Lung microvascular endothelial cell (primary cell): Measurements from ENCODE around the gene CSNK1G3. TPM values are rescaled to one million over a fixed set of nuclear protein-coding genes. Genes with fewer than 3 reads are reported as not detected.
A peak's percentile ranks its signal among the peaks of the same experiment; 100 is the strongest.

ENCODE experiments used
- DNase-seq, 2 donors: peaks; one replicate each; pipeline versions ENCODE4 v3.0.0 to v3.0.0-alpha.2; 2010; ENCODE audit warnings: low read depth in 2 of 2
- total RNA-seq: library from RNA; depleted of rRNA; stranded (reverse); fragments of >200 nt; gene quantifications from 2 replicates; pipeline ENCODE4 v1.2.1, GENCODE V29; 2014

The CSNK1G3 gene
- total RNA-seq, 1 donor from 2014 or later = 50.4 TPM

DNA sequence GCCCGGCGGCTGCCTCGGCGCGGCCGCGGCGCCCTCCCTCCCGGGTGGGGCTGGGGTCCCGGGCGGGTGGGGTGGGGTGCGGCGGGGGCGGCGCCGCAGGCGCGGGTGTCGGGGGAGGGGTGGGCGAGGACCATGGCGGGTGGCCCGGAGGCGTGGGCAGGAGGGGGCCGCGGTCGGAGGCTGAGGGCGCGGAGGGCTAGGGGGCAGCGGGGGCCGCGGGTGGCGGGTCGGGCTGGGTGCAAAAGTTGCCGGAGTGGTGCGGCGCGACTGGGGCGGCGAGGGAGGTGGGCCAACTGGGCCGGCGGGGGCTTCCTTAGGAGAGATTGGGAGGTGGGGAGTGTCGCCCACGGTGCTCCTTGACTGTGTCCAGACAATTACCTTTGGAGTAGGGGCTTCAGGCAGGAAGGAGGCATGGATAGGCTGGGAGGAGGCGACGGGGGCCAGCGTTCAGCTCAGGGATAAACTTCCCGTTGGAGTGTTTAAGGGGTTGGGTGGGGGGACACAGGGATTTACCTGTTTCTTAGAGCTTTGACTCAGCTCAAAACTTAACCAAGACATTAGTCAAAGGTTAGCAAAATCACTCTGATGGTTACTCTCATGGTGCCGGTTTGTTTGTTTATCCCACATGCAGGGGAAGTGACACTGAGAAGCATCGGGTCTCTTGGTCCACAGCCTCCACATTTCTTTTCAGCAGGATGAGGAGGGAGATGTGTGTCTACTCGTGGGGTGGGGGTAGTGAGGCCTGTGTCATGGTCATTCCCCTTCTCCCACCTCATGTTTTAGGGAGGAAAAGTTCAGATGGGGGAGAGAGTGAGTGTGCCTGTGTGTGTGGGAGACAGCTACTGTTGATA, 859 bp downstream of the CSNK1G3 start:
- peak; percentile 33 to 44 for DNase-seq

DNA sequence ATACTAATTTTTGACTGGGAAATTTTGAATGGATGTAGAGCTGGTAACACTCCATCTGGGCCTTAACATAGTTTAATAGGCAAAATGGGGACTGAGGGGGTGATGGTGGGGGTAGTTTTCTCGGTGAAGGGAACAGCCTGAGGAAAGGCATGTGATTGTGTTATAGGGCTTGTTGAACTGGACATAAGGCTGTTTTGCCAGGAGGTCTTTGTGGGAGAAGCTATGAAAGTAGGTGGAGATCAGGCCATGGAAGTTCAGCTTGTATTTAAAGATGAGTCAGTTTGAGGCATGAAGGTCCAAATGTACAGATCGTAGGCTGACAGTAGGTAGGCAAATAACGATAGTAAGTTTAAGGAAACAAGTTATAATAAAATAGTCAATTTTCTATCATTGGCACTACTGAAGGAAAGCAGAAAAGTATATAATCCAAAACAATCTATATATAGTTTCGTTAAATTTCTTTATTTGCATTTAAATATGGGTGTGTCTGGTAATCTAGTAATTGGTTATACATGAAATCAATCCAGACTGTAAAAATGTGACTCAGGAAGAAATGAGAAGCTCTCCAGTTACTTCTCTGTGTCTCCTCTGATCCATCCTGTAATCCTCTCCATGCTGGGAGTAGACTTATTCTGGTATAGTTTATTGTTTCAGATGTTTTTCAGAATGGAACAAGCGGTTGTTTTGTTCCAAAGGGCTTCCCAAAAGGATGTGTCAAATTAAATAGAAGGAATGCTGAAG, 2.8 kb downstream of the CSNK1G3 start:
- DNase-seq = no peak

DNA sequence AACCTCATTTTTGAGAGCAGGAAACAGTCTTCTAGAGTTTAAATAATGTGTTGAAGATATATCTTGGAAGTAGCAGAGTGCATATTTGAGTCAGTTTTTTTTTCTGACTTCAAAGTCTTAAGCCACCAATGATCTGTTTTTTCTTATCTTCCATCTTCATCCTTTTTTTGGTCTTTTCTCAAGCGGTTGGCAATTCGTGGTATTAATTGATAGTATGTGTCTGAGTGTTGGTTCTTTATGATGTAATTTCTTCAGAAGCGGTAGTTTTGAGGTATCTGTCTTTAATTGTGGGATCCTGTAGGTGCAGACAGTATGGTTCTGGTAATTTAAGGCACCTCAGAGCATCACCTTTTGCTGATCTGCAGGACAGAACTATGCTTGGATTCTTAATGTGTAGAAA, 3.9 kb downstream of the CSNK1G3 start:
- DNase-seq = no peak

DNA sequence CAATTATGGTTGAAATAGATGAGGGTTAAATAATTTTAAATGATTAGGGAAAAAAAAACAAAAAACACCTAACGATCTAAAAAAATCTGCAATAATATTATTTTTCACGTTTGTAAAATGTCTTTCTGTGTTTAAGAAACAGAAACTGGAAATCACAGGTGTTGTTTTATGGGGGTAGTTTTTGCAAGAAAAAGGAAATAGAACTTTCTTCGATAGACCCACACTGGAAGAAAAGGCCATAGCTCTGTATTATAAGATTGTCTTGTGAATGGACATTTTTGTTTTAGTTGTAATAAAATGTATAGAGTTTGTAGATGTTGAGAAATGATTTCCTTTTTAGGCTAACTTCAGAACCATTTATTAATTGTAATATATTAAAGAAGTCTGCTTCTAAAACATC, 5.5 kb downstream of the CSNK1G3 start:
- no peak for DNase-seq

DNA sequence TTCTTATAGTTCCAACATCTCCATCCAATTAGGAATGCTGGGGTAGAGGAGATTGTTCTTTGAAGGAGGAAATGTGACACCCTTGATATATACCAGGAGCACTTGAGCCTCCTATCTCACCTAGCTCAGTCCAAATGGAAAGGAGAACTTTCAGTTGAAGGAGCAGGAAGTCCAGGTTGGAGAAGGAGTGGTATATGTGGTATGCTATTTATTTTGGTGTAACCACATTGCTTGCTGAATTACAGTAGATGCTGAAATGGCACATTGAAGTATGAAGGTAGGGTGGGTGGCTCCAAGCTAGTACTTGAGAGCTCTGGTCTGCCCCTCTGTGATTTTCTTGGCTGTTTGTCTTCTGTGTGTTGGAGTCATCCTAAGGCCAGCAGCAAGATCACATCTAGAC, 6.1 kb downstream of the CSNK1G3 start:
- no peak for DNase-seq

DNA sequence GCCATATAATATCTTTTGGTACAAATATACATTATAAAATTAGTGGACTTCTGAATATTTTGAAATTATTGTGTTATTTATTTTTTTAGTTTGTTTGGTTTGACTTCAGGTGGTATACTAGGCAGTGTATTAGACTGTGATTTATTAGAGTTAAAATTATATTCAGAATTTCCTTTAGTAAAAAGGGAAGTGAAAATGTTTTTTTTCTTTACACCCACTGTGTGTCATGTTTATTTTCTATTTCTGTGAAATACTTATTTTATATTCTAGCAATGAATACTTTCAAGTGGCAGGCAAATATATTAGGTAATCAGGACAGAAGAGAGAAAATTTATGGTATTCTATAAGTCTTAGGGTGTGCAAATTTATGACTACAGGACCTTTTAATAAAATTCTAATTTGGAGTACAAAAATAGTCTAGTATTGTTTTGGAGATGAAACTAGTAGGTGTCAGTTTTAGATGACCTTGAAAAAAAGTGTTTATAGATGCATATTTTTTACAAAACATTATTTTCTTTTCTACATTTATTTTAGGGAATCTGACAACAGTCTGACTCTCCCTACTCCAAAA, 8.8 kb downstream of the CSNK1G3 start:
- no peak for DNase-seq

DNA sequence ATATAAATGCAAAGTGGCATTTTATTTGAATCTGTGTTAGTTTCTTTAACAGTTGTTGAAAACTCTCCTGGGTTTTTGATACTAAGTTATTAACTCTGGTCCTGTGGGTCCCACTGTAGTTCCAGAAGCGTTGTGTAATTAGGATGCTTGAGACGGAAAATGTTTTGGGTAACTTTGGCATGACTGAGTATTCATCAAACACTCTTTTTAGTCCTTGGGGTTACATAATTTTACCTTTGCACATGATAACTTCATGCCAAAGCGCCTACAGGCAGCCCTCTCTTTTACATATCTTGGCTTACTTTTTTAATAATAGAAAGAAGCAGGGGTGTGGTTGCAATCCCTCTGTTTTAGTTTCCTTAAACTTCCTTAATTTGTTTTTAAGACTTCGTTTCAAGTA, 12.2 kb downstream of the CSNK1G3 start:
- no peak for DNase-seq

DNA sequence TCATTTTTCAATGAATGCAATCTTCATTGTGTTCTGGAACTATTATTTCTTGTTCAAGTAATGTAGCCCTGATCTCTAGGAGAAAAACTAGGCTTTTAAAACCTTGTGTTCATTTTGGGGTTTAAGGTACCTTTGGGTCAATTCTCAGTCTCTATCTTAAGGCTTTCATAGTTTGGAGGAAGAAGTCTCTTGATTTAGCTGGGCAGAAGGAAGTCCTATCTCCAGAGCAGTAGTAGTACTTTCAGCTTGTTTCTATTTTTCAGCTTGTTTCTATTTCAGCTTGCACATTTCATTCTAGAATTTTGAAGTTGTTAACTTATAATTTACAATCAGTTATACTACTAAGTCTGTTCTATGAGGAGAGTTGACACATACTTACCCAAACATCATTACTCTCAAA, 15.2 kb downstream of the CSNK1G3 start:
- DNase-seq = no peak

DNA sequence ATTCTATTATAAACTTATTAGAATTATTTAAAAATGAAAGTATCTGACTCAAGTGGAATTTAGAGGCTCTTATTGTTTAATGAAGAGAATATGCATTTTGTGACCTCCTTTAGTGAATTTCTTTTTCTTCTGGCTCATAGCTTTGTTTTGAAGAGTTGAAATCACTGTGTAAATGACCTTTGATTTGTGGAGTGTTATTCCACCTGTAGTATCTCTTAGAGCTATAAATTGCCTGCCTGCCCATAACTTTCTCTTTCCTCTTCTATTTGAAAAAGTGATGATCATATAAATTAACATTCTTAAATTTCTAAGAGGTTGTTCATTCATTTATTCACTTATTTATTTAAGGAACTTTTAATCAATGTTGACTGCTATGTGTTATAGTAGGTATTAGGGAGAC, 16.1 kb downstream of the CSNK1G3 start:
- no peak for DNase-seq

DNA sequence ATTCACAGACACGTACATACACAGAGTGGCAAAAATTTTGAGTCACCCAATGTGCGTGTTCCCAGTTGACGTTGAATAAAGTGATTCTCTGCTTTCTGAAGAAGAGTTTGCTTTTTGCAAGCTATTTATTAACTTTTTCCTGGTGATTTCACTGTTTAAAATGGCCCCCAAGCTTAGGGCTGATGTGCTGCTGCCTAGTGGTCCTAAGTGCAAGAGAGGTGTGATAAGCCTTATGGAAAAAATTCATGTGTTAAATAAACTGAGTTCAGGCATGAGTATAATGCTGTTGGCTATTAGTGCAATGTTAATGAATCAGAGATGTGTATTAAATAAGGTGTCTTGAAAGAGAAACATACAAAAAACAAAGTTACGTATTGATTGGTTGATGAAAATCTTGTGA, 16.9 kb downstream of the CSNK1G3 start:
- no peak for DNase-seq

DNA sequence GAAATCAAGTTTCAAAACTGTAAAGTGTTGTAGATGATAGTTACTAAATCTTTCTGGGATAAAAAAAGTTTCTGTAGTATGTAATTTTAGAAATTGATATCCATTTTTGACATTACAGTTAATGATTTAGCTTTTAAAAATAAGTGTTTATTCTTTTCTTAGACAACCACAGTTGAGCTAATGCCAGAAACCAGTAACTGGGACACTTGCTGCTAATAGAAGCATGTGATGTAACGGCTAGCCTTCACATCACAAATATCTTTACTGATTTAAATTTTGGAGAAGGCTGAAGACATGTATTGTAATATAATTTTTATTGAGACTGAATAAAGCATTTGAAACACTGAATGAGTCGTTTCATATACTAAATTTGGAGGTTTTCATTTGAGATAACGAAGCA, 18.8 kb downstream of the CSNK1G3 start:
- no peak for DNase-seq

DNA sequence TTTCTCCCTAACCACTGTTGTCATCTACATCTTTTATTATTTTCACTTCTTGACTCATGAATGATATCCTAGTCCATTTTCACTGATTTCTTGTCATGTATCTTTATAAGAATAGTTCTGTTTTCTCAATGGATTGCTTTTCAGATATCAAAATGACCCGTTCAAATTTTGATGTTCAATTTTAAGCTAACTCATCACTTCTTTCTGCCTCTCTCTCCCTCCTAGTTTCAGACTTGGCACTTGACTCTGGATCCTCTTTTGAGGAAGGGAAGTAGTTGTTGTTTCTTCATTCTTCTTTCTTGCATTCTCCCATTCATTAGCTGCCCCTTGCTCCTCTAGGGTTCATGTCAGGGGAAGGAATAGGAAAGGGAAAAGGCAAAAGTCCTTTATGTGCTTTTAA, 23.7 kb downstream of the CSNK1G3 start:
- no peak for DNase-seq

DNA sequence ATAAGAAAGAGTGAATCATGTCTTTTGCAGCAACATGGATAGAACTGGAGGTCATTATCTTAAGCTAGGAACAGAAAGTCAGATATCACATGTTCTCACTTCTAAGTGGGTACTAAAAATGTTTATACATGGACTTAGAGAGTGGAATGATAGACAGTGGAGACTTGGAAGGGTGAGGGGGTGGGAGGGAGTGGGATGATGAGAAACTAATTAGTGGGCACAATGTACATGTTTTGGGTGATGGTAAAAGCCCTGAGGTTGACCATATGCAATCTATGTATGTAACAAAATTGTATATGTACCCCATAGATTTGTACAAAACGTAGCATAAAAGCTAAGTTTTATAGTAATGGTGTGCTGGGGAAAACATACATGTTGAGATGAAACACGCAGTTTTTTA, 25.3 kb downstream of the CSNK1G3 start:
- no peak for DNase-seq

DNA sequence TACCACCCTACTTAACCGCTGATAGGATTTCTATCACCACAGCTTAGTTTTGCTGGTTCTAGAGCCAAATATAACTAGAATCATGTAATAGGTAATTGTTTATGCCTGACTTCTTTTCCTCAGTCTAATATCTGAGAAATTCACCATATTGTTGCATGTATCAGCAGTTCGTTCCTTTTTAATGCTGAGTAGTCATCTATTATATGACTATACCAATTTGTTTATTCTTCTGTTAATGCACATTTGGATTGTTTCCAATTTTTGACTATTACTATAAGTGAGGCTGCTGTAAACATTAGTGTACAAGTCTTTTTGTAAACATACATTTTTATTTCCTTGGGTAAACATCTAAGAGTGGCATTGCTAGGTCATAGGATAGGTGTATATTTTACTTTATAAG, 25.9 kb downstream of the CSNK1G3 start:
- DNase-seq = no peak

DNA sequence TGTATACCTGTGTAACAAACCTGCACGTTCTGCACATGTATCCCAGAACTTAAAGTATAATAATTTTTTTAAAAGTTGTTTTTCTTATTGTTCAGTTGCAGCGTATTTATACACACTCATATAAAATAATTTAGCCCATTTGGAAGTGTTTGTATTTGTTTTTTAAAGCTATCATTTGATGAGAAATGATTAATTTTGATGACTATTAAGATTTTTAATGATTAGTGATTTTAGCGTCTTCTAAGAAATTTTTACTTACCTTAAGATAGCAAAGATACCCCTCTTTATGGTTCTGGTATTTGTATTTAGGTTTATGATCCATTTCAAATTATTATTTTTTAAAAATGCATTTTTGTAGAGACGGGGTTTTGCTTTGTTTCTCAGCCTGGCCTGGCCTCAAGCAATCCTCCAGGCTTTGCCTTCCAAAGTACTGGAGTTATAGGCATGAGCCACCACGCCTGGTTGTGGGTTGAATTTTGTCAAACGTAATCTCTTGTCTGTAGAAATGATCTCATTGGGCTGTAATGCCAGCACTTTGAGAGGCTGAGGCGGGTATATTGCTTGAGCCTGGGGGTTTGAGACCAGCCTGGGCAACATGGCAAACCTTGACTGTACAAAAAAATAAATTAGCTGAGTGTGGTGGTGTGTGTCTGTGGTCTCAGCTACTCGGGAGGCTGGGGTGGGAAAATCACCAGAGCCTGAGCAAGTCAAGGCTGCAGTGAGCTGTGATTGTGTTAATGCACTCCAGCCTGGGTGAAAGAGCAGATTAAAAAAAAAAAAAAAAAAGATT, 26.9 kb downstream of the CSNK1G3 start:
- DNase-seq = no peak

DNA sequence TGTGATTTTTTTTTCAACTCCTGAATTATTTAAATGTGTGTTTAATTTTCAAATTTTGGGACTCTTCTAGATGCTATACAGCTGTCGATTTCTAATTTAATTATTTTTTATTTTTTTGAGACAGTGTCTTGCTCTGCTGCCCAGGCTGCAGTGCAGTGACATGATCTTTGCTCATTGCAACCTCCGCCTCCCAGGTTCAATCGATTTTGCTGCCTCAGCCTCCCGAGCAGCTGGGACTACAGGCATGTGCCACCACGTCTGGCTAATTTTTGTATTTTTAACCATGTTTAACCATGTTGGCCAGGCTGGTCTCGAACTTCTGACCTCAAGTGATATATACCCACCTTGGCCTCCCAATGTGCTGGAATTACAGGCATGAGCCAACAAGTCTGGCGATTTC, 28.6 kb downstream of the CSNK1G3 start:
- no peak for DNase-seq

DNA sequence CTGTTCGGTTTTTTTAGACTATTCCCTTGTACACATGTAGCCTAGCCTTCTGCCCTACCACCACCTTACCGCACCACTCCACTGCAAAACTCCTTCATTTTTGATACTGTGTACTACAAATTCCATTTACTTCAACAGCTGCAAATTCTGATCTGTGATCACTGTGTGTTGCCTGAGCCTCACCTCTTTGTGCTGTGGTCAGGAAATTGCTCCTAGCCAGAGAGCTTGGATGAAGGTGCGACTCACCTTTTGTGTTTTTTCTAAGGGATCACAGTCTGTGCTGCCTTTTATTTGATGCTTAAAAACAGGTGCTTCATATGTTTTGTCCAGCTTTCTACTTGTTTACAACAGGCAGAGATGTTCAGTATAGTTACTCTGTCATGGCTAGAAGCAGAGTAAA, 31.5 kb downstream of the CSNK1G3 start:
- DNase-seq = no peak

DNA sequence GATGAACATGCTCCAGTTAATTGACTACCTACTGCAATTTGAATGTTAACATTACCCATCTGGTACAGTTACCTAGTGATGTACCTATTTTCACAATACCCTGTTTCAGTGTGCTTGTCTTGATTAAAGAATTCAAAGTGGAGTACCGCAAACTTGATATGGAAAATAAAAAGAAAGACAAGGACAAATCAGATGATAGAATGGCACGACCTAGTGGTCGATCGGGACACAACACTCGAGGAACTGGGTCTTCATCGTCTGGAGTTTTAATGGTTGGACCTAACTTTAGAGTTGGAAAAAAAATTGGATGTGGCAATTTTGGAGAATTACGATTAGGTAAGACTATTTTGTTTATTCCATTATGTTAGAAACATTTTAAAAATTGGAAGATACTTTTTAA, 33.5 kb downstream of the CSNK1G3 start:
- DNase-seq = peak; percentile 15 to 44

DNA sequence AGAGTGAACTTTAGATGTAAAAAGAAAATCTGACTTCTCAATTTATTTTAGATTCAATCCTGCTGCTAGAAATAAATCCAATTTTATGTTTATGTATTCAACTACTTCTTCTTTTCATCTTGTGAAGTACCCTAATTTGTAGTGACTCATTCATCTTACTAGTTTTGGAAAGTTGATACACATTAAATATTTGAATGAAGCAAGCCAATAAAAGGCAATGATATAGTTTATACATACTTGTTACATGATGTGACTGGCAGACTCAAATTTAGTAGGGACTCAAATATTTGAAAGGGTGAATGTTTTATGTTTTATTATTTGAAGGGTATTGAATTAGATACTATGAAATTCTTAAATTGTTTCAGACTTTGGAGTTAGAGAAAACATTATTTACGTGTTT, 34.7 kb downstream of the CSNK1G3 start:
- no peak for DNase-seq

DNA sequence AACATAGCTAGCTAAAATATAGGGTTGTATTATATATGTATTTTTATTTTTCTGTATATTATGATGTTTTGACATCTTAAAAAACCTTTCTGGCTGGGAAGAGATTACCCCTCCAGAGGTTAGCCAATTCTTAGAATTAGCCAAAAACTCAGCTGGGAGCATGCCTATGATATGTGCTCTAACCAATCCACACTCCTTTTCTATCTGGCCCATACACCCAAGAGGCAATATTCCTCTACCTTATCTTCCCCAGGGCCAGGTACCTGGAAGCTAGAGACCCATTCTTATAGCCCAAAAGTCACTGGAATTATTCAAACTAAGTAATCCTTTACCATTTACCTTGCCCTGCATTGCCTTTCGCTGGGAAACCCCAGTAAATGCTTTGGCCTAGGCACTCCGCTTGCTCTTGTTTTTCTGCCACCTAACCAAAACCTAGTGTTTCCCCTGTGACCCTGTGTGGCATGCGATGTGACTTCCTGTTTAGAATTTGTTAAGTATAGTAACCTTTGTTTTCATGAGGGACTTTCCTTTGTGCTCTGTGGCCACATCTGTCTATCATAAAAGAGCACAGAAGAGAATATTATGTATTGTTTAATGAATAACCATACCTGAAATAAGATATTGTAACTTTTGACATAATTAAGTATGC, 37.4 kb downstream of the CSNK1G3 start:
- peak; percentile 18 to 53 for DNase-seq

DNA sequence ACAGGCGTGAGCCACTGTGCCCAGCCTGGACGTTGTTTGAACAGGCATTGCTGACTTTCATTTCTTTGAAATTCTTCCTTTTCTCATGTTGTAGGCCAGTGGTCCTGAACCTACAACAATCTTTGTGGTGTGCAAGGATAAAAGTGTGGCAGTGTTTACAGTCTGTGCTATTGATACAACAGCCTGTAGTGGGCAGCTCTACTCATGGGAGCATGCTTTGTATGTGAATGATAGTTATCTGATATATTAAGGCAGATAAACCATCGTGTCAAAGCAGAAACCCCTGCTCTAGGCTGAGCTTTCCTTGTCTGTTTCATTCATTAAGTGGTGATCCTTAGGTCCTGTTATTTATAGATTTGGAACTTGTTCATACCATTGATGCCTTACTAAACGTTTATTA, 42.6 kb downstream of the CSNK1G3 start:
- no peak for DNase-seq
